GM12865 (cell line): ENCODE measurements around the gene NDUFS6.

Source experiments
- DNase-seq: peaks from one replicate; pipeline ENCODE4 v3.0.0; 2010; ENCODE audit warnings: low read depth
- H3K4me3 ChIP-seq: 2 replicates; pipeline ENCODE4 v1.5.1; 2011; ENCODE audit warnings: mild to moderate bottlenecking, low read depth, low read length, control low read depth
- TF ChIP-seq, protein P1 (sequence below): IDR thresholded peaks from 2 replicates; pipeline ENCODE4 v1.5.1; 2011; ENCODE audit warnings: low read length, control low read depth, low read depth, inconsistent platforms; ENCODE audit not compliant: insufficient read depth; ENCODE audit errors: missing control alignments

NDUFS6 gene

DNA sequence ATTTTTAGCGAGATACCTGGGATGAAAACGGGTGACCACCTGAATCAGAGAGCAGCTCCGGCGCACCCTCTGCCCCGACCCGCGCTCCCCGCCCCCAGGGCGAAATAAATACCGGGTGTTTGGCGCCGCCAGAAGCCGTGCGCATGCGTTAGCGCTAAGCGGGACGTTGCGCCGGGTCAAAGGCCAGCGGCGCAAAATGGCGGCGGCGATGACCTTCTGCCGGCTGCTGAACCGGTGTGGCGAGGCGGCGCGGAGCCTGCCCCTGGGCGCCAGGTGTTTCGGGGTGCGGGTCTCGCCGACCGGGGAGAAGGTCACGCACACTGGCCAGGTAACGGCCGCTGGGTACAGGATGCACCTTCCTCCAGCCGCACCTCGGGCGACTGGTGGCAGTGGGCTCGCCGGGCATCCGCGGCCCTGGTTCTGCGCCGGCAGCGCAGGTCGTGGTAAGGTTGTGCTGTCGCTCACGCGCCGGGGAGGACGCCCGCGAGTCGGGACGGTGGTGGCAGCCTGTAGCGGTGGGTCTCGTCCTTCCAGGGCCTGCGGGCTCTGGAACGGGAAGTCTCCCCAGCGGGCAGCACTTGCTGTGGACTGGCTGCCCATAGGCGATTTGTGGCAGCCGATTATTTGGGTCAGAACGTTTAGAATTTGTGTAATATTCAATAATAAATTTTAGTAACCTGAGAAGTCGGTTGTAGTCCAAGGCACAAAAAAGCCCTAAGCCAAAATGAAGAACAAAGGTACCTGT is at the start of gene NDUFS6:
TSS of gene NDUFS6 (plus strand) at position 186 of the 745 bp plus-strand sequence. CDS start at position 197, 11 bp downstream.
- peak within 1 kb of the TSS; percentile 83 for H3K4me3 ChIP-seq
- DNase-seq = peak; percentile 88
- TF ChIP-seq, protein P1, sequence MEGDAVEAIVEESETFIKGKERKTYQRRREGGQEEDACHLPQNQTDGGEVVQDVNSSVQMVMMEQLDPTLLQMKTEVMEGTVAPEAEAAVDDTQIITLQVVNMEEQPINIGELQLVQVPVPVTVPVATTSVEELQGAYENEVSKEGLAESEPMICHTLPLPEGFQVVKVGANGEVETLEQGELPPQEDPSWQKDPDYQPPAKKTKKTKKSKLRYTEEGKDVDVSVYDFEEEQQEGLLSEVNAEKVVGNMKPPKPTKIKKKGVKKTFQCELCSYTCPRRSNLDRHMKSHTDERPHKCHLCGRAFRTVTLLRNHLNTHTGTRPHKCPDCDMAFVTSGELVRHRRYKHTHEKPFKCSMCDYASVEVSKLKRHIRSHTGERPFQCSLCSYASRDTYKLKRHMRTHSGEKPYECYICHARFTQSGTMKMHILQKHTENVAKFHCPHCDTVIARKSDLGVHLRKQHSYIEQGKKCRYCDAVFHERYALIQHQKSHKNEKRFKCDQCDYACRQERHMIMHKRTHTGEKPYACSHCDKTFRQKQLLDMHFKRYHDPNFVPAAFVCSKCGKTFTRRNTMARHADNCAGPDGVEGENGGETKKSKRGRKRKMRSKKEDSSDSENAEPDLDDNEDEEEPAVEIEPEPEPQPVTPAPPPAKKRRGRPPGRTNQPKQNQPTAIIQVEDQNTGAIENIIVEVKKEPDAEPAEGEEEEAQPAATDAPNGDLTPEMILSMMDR = no peak

DNA sequence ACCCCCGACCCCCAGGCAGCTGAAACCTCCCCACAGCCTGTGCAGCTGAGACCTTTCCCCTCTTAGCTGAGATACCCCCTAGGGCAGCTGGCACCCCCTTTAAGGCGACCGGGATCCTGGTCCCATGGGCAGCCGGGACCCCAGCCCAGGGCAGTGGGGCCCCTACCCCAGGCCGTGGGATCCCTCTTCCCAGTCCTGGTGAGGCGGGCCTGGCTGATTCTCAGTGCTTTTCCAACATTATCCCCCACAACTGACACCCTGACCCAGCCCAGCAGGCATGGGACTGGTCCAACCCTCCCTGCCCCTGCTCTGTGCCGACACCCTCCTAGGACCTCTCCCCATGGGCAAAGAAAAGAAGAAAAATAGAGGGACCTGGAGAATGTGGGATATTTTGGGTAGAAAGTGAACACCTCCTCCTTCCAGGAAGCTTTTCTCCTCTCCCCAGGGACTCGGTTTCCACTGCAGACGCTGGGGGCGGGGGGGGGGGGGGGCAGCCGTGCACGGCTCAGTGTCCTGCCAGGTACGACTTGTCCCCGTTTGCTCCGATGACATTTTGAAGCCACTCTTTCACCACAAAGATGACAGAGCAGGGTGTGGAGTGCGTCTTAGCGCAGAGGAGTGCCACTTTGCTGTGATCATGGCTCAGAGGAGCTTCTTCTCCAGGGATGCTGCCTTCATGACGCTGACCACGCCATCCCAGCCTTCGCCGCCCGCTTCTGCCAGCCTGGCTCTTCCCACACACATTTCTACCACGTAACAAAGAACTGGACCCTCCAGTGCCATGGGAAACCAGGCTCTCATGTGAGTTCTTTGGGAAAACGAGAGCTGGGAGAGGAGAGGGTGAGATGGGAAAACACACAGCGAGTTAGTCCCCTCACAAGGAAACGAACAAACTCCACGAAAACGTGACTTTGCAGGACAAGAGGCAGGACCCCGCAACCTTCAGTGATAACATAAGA is 49.1 kb upstream of the NDUFS6 start:
- no peak for DNase-seq
- TF ChIP-seq, protein P1 = no peak
- H3K4me3 ChIP-seq = no peak overlapping the region

DNA sequence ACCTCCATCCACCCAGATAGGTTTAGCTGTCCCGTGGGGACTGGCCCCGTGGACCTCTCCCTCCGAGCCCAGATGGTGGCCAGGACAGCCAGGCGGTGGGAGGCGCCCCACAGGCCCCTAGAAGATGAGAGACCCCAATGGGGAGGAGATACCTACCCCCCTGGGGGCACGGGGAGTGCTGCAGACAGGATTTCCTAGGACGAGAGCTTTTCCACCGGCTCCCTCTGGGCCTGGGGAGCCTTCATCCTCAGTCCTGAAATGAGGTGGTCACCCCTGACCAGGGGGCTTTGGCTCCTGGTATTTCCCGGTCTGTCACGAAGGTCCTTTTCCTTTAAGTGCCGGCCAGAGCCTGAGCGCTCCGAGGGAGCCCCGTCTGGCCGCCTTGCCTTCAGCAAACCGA is 48.3 kb upstream of the NDUFS6 start:
- TF ChIP-seq, protein P1 = no peak
- no peak overlapping the region for H3K4me3 ChIP-seq
- no peak for DNase-seq

DNA sequence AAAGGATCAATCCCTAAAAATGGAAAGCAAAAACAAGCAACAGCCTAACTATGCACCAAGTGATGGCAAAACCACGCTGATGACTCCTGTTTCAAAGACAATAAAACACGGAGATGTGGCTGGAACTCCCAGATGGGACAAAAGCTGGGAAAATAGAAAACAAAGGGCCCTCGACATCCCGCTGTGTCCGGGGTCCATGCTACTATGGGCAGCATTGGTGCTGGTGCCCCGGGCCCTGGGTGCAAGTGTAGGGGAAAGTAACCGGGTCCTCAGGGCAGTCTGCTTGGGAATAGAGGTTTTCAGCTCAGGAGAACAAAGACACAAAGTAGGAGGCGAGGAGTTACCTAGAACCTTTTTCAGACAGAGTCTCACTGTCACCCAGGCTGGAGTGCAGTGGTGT is 47.7 kb upstream of the NDUFS6 start:
- DNase-seq = no peak
- TF ChIP-seq, protein P1 = no peak
- no peak overlapping the region for H3K4me3 ChIP-seq

- no peak overlapping the region for H3K4me3 ChIP-seq
- TF ChIP-seq, protein P1 = no peak
- DNase-seq = no peak
Measured at GRCh38 chr5:1754531-1755220, 46.5 kb upstream of the NDUFS6 start.

- H3K4me3 ChIP-seq = no peak overlapping the region
- no peak for DNase-seq
- TF ChIP-seq, protein P1 = no peak
Measured at GRCh38 chr5:1755321-1755949, 45.8 kb upstream of the NDUFS6 start.
